MM.1S (cell line): ENCODE data around the gene GK2.

Experiments used
- CTCF ChIP-seq: fragments of 300-600 bp; sonication (generic); IDR thresholded peaks from 2 replicates; pipeline ENCODE4 v1.5.1; 2016; ENCODE audit warnings: antibody characterized with exemption, low read length, mixed read lengths
- EZH2 ChIP-seq: fragments of 300-600 bp; sonication (generic); optimal IDR thresholded peaks from 2 replicates; pipeline ENCODE3; 2017; ENCODE audit warnings: low read depth, mild to moderate bottlenecking, antibody characterized with exemption, low read length, mixed read lengths

- TF ChIP-seq CTCF (no peak), EZH2 (no peak)
These were observed 5.2 kb upstream of the GK2 start for GRCh38 chr4:79413032-79413885.
